PC-9 (cell line): ENCODE measurements around the gene STH. TPM values are rescaled to one million over a fixed set of nuclear protein-coding genes. Genes with fewer than 3 reads are reported as not detected.

ENCODE experiments used
- BruUV-seq: library from RNA; stranded (reverse); fragments of 400-500 nt; replicated peaks from 2 replicates; lab custom pipeline; 2021; lab: Mats Ljungman, UMichigan
- CTCF ChIA-PET: fragments of 300-600 bp; sonication (Branson Sonifier 250); formaldehyde crosslinking; loops from one replicate; lab custom pipeline; 2022; ENCODE audit warnings: antibody characterized with exemption; lab: Charles Lee
- POLR2A ChIA-PET: fragments of 300-600 bp; sonication (Branson Sonifier 250); formaldehyde crosslinking; loops from one replicate; lab custom pipeline; 2022; ENCODE audit warnings: antibody characterized with exemption; ENCODE audit not compliant: unreplicated experiment; lab: Charles Lee
- DNase-seq, 2 experiments: peaks; one replicate each; pipeline versions ENCODE4 v3.0.0 to v3.0.0-alpha.2; 2015 to 2022; ENCODE audit warnings: mixed read lengths in 1 of 2
- H2AFZ ChIP-seq: fragments of 200-600 bp; sonication (generic); 2 replicates; pipeline ENCODE4 v1.8.1; 2017; ENCODE audit warnings: antibody characterized with exemption
- H3F3A ChIP-seq: fragments of 200-600 bp; sonication (generic); 2 replicates; pipeline ENCODE4 v1.8.1; 2017; ENCODE audit warnings: antibody characterized with exemption, mild to moderate bottlenecking, low read depth; ENCODE audit not compliant: insufficient read depth
- H3K27ac ChIP-seq: fragments of 200-600 bp; sonication (generic); 2 replicates; pipeline ENCODE4 v1.6.1; 2016; ENCODE audit warnings: mixed run types
- H3K27me3 ChIP-seq: fragments of 200-600 bp; sonication (generic); 2 replicates; pipeline ENCODE4 v1.6.1; 2016; ENCODE audit warnings: low read depth, mixed run types; ENCODE audit not compliant: insufficient read depth
- H3K36me3 ChIP-seq: fragments of 200-600 bp; sonication (generic); 2 replicates; pipeline ENCODE4 v1.6.1; 2016; ENCODE audit warnings: low read depth, mixed run types
- H3K4me1 ChIP-seq: fragments of 200-600 bp; sonication (generic); replicated peaks from 2 replicates; pipeline ENCODE4 v1.6.1; 2016; ENCODE audit warnings: mixed run types; ENCODE audit not compliant: insufficient read depth
- H3K4me2 ChIP-seq: fragments of 200-600 bp; sonication (generic); 2 replicates; pipeline ENCODE4 v1.6.1; 2017; ENCODE audit warnings: mixed run types
- H3K4me3 ChIP-seq: fragments of 200-600 bp; sonication (generic); 2 replicates; pipeline ENCODE4 v1.6.1; 2016; ENCODE audit warnings: mixed run types
- H3K79me2 ChIP-seq: fragments of 200-600 bp; sonication (generic); 2 replicates; pipeline ENCODE4 v1.6.1; 2017; ENCODE audit warnings: low read depth, mixed run types
- H3K9me2 ChIP-seq: fragments of 200-600 bp; sonication (generic); 2 replicates; pipeline ENCODE4 v1.8.1; 2017; ENCODE audit warnings: mild to moderate bottlenecking; ENCODE audit not compliant: insufficient read depth
- H3K9me3 ChIP-seq: fragments of 200-600 bp; sonication (generic); 2 replicates; pipeline ENCODE4 v1.8.1; 2016; ENCODE audit warnings: low read depth; ENCODE audit not compliant: insufficient read depth
- H4K20me1 ChIP-seq: fragments of 200-600 bp; sonication (generic); 2 replicates; pipeline ENCODE4 v1.8.1; 2017; ENCODE audit not compliant: insufficient read depth
- CTCF ChIP-seq: fragments of 200-600 bp; sonication (generic); conservative IDR thresholded peaks from 2 replicates; pipeline ENCODE4 v1.6.1; 2017; ENCODE audit warnings: mixed run types, antibody characterized with exemption, mild to moderate bottlenecking, moderate library complexity
- EZH2 ChIP-seq: fragments of 200-600 bp; sonication (generic); IDR thresholded peaks from 2 replicates; pipeline ENCODE4 v1.8.0; 2017; ENCODE audit warnings: antibody characterized with exemption, low read depth
- intact Hi-C: fragments of 100-400 bp; cut with micrococcal nuclease; formaldehyde crosslinking; loops from one replicate; pipeline ENCODE4 v1.10.0; 2022; ENCODE audit not compliant: unreplicated experiment
- total RNA-seq: library from RNA; stranded (reverse); gene quantifications from 2 replicates; pipeline ENCODE4 v1.2.3, GENCODE V29; 2021

STH gene
- total RNA-seq, 1 experiment from 2014 or later = not detected

GRCh38 chr17:46047856-46048255 lies 48.8 kb downstream of the STH start:
- Histone ChIP-seq H4K20me1 (peaks cover 21% of the 10 kb centered on the region), H3K4me2 (no peak overlapping the region), H3K27me3 (no peaks in the 10 kb centered on the region), H3K9me3 (no peaks in the 10 kb centered on the region), H3F3A (peaks cover 31% of the 10 kb centered on the region; the same call in 1 of the 2 replicates), H3K4me3 (no peak overlapping the region), H3K27ac (no peak overlapping the region), H2AFZ (no peak overlapping the region), H3K36me3 (peaks cover 36% of the 10 kb centered on the region), H3K79me2 (0 out of 2 replicates have a peak, but pooled peaks cover 6% of the 10 kb centered on the region), H3K4me1 (no peaks in the 10 kb centered on the region), H3K9me2 (no peaks in the 10 kb centered on the region)
- ChIA-PET CTCF (interaction anchor here (0.7 kb wide), 1 partner anchor 165 kb away, joined by 15 read pairs; no protein-coding TSS in a partner anchor), POLR2A (no interaction called here)
- intact Hi-C loops = no loop called here
- DNase-seq = no peak
- BruUV-seq = no TSS peak
- TF ChIP-seq EZH2 (no peak), CTCF (no peak)

Other genes with a start within 250 kb of the STH start
- gene CRHR1, start 214.9 kb upstream of the STH start, total RNA-seq = not detected in 2 replicates
- not detected in 2 replicates for gene SPPL2C, start 154.4 kb upstream of the STH start, total RNA-seq
- gene MAPT, start 104.7 kb upstream of the STH start, total RNA-seq = 0.85 and 1.0 TPM in 2 replicates
- 42.6 and 52.5 TPM in 2 replicates for gene KANSL1, start 194.2 kb downstream of the STH start, total RNA-seq